Type B pancreatic cell (in vitro differentiated cells): ENCODE results near the gene CLMP. TPM values are rescaled to one million over a fixed set of nuclear protein-coding genes. Genes with fewer than 3 reads are reported as not detected.

ENCODE experiments used
- DNase-seq: peaks from one replicate; pipeline ENCODE4 v3.0.0; 2021; ENCODE audit warnings: mixed read lengths; ENCODE audit not compliant: unreplicated experiment; ENCODE audit errors: extremely low spot score
- H3K27ac Mint-ChIP-seq: 2 replicates; pipeline ENCODE4 v1.8.0; 2021; ENCODE audit warnings: mild to moderate bottlenecking, mixed read lengths
- H3K27me3 Mint-ChIP-seq: 2 replicates; pipeline ENCODE4 v1.8.0; 2021; ENCODE audit warnings: mixed read lengths
- H3K36me3 Mint-ChIP-seq: 2 replicates; pipeline ENCODE4 v1.8.0; 2021; ENCODE audit warnings: mixed read lengths
- H3K4me1 Mint-ChIP-seq: one replicate; pipeline ENCODE4 v1.8.0; 2021; ENCODE audit warnings: mixed read lengths; ENCODE audit not compliant: unreplicated experiment
- H3K4me3 Mint-ChIP-seq: 2 replicates; pipeline ENCODE4 v1.8.0; 2021; ENCODE audit warnings: mild to moderate bottlenecking, mixed read lengths
- H3K9me3 Mint-ChIP-seq: 2 replicates; pipeline ENCODE4 v1.8.0; 2021; ENCODE audit warnings: mixed read lengths
- CTCF ChIP-seq: fragments of 200-600 bp; sonication (generic); conservative IDR thresholded peaks from 2 replicates; pipeline ENCODE4 v1.5.0; 2021; ENCODE audit warnings: antibody characterized with exemption, mild to moderate bottlenecking
- total RNA-seq: library from RNA; stranded (reverse); gene quantifications from 2 replicates; pipeline ENCODE4 v1.2.1, GENCODE V29; 2021; ENCODE audit warnings: low replicate concordance

CLMP gene
- total RNA-seq, 1 donor from 2014 or later: 65.7 TPM

GRCh38 chr11:123173040-123173855 is 21.8 kb downstream of the CLMP start:
- Mint-ChIP-seq H3K4me1 (peaks cover 37% of the 10 kb centered on the region), H3K9me3 (no peaks in the 10 kb centered on the region), H3K27ac (no peak overlapping the region), H3K4me3 (no peak overlapping the region), H3K27me3 (peaks cover 3% of the 10 kb centered on the region), H3K36me3 (peaks cover 29% of the 10 kb centered on the region)
- DNase-seq: no peak
- TF ChIP-seq CTCF: no peak

GRCh38 chr11:123170929-123171328 is 24.1 kb downstream of the CLMP start:
- no peak overlapping the region for H3K27ac Mint-ChIP-seq
- peaks cover 30% of the 10 kb centered on the region for H3K4me1 Mint-ChIP-seq
- peaks cover 3% of the 10 kb centered on the region for H3K27me3 Mint-ChIP-seq
- H3K4me3 Mint-ChIP-seq: no peak overlapping the region
- no peak for DNase-seq
- TF ChIP-seq CTCF: no peak
- no peaks in the 10 kb centered on the region for H3K9me3 Mint-ChIP-seq
- peaks cover 22% of the 10 kb centered on the region for H3K36me3 Mint-ChIP-seq

GRCh38 chr11:123169821-123170220 is 25.2 kb downstream of the CLMP start:
- no peak overlapping the region for H3K27ac Mint-ChIP-seq
- H3K9me3 Mint-ChIP-seq: no peaks in the 10 kb centered on the region
- H3K4me1 Mint-ChIP-seq: peaks cover 27% of the 10 kb centered on the region
- peaks cover 23% of the 10 kb centered on the region for H3K36me3 Mint-ChIP-seq
- no peak overlapping the region for H3K4me3 Mint-ChIP-seq
- peaks cover 3% of the 10 kb centered on the region for H3K27me3 Mint-ChIP-seq
- no peak for TF ChIP-seq CTCF
- no peak for DNase-seq

- no peak for TF ChIP-seq CTCF
- H3K9me3 Mint-ChIP-seq: no peaks in the 10 kb centered on the region
- no peak overlapping the region for H3K4me3 Mint-ChIP-seq
- peaks cover 19% of the 10 kb centered on the region for H3K4me1 Mint-ChIP-seq
- peaks cover 18% of the 10 kb centered on the region for H3K36me3 Mint-ChIP-seq
- no peak for DNase-seq
- no peak overlapping the region for H3K27ac Mint-ChIP-seq
- H3K27me3 Mint-ChIP-seq: peaks cover 3% of the 10 kb centered on the region
These were observed 26.0 kb downstream of the CLMP start for GRCh38 chr11:123168955-123169484.

- Mint-ChIP-seq H3K36me3 (peaks cover 18% of the 10 kb centered on the region), H3K27me3 (peaks cover 3% of the 10 kb centered on the region), H3K27ac (no peak overlapping the region), H3K9me3 (no peaks in the 10 kb centered on the region), H3K4me3 (no peak overlapping the region), H3K4me1 (peaks cover 18% of the 10 kb centered on the region)
- DNase-seq: no peak
- no peak for TF ChIP-seq CTCF
These were observed 26.8 kb downstream of the CLMP start for GRCh38 chr11:123168241-123168640.
